HG02678 (cell line): Measurements from ENCODE around the gene ADCK1.
"Not testable (repeated sequence)": the region's sequence is repeated elsewhere in the genome, so short reads cannot be mapped to it uniquely, and the experiment has no call there.

Experiments used
- ATAC-seq: cut with Tn5 transposase; IDR thresholded peaks from one replicate; pipeline ENCODE4 v1.9.1; 2021; ENCODE audit warnings: mild to moderate bottlenecking, moderate library complexity; ENCODE audit not compliant: unreplicated experiment

Gene ADCK1

GRCh38 chr14:77805706-77806105 is 5.8 kb downstream of the ADCK1 start:
- no peak for ATAC-seq

DNA sequence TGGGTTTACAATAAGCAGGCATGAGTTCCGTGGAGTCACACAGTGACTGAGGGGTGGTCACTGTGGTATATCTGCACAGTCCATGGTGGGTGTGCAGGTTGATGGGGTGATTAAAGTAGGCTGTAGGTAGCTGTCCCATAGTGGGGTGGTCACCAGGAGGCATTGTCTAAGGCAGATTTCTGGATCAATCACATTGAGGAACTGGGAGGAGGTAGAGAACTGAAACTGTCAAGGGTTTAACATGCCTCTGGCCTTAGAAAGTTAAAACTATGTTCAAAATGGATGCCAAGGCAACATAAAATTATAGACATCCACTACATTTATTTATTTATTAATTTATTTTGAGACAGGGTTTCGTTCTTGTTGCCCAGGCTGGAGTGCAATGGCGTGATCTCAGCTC is 8.3 kb downstream of the ADCK1 start:
- no peak for ATAC-seq

DNA sequence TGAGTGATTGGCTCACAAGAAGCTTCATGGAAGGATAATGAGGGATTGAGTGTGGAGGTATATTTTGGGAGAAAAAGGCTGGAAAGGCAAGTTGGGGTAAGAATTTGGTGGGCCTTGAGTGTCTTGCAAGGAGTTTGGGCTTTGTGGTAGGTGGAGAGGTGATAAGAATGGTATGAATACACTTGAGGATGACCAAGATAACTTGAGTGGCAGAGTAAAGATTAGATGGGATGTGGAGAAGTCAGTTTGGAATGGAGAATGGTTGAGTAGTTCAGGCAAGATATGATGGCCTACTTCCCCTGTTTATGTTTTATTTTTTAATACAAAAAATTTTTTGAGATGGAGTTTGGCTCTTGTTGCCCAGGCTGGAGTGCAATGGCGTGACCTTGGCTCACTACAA is 9.1 kb downstream of the ADCK1 start:
- ATAC-seq = no peak

- peak; percentile 69 for ATAC-seq
Observed at GRCh38 chr14:77812028-77812427, 12.1 kb downstream of the ADCK1 start.

- ATAC-seq = not testable (repeated sequence)
Observed at GRCh38 chr14:77812682-77813081, 12.8 kb downstream of the ADCK1 start.

DNA sequence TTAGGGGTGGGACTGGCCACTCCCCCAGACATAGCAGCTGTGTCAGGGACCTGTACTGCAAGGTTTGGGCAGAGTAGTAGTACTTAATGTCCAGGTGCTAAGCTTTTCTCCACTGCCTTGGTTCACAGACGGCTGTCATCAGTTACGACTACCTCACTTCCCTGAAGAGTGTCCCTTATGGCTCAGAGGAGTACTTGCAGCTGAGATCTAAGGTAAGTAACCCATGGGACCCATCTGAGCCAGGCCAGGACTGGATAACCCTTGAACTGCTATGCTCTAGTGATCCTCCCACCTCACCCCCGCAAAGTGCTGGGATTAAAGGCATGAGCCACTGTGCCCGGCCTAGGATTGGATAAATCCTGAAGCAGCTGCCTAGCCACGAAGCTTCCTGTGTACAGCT is 22.4 kb downstream of the ADCK1 start:
- ATAC-seq = no peak

DNA sequence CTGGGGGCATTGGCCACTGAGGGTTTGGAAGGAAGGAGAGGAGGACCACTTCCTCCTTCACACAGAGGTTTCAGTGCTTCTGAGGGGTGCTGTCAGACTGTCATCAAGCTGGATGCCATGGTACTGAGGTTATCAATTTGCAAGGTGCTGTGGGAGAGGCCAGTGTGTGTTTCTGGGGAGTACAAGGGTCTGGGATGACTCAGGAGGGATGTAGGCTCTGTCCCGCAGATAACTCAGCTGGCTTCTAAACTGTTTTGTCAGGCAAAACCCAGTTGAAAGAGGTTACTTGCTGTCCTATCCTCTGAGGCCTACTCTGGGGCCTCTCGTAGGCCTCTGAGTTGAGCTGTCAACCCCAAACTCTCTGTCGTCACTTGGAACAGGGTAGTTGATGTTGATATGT is 22.8 kb downstream of the ADCK1 start:
- no peak for ATAC-seq

- no peak for ATAC-seq
Observed at GRCh38 chr14:77823378-77823777, 23.5 kb downstream of the ADCK1 start.

- ATAC-seq = no peak
Observed at GRCh38 chr14:77825895-77826519, 26.1 kb downstream of the ADCK1 start.

- no peak for ATAC-seq
Observed at GRCh38 chr14:77830692-77831091, 30.8 kb downstream of the ADCK1 start.

GRCh38 chr14:77832297-77832696 is 32.4 kb downstream of the ADCK1 start:
- no peak for ATAC-seq

- no peak for ATAC-seq
Observed at GRCh38 chr14:77837926-77838325, 38.0 kb downstream of the ADCK1 start.

- no peak for ATAC-seq
Observed at GRCh38 chr14:77838831-77839511, 39.1 kb downstream of the ADCK1 start.

GRCh38 chr14:77843195-77843594 is 43.3 kb downstream of the ADCK1 start:
- no peak for ATAC-seq

- ATAC-seq = no peak
Observed at GRCh38 chr14:77843651-77844050, 43.7 kb downstream of the ADCK1 start.

GRCh38 chr14:77844802-77845201 is 44.9 kb downstream of the ADCK1 start:
- no peak for ATAC-seq

DNA sequence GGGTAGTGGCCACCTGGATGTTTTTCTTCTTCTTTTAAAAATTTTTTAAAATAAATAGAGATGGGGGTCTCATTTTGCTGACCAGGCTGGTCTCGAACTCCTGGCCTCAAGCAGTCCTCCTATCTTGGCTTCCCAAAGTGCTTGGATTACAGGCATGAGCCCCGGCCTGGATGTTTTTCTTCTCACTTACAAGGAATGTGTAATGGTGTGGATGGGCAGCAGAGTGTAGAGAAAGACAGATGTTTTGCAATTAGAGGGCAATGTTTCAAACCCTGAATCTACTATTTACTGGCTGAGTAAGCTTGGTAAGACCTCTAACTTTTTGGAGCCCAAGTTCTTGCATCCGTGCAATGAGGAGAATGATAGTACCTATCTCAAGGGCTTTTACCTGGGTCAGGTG is 48.1 kb downstream of the ADCK1 start:
- ATAC-seq = no peak

GRCh38 chr14:77849711-77850110 is 49.8 kb downstream of the ADCK1 start:
- no peak for ATAC-seq

DNA sequence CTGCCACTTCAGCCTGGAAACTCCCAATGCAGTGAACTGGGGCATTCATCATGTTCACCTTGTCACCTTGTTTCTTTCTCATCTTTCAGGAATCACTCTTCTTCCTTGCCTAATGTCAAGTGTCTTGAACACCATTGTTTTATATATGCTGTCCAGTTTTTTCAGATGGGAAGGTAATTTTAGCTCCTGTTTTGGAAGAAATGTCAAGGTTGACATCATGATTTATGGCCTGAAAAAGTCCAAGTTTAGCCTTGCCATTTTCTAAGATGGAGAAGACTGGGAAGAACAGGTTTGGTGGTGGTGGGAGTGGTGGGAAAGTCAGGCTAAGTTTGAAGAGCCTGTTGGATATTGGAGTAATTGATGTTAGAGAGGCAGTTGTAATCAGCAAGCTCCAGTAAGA is 54.0 kb downstream of the ADCK1 start:
- no peak for ATAC-seq

GRCh38 chr14:77856941-77857340 is 57.0 kb downstream of the ADCK1 start:
- no peak for ATAC-seq

DNA sequence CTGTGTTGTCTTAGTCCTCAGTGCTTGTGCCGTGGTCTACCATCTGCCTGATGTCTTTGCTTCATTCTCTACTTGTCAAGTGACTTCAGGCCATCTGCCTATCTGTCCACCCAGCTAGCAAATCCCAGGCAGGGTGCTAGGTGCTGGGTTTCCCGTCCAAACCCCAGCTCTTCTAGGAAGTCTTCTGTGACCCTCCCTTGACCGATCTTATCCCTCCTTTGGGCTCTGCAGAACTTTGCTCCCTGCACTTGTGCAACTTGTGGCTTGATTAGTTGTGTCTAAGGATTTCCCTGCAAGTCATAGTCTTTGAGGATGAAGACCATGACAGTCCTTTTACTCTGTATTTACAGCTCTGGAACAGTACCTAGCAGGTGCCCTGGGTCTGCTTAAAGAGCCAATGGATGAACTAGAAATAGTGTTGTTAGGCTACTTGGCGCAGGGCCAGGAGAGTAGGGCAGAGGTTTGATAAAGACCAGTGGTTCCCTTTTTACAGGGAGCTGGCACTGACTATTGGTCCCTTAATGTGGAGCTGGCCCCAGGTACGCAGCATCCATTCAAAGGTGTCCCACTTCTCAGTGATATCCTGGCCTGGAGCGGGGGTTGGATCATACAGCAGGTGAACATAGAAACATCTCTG is 60.1 kb downstream of the ADCK1 start:
- no peak for ATAC-seq

- ATAC-seq = no peak
Observed at GRCh38 chr14:77861201-77861600, 61.3 kb downstream of the ADCK1 start.
